Left lung (tissue), 10 donors: Measurements from ENCODE around the gene SWI5. TPM values are rescaled to one million over a fixed set of nuclear protein-coding genes. Genes with fewer than 3 reads are reported as not detected.

ENCODE experiments used
- ATAC-seq: fragments of 200-7000 bp; cut with Tn5 transposase; one replicate; pipeline ENCODE4 v1.9.1; 2020; ENCODE audit warnings: moderate library complexity
- DNase-seq, 4 donors: peaks; one replicate each; pipeline ENCODE4 v3.0.0-alpha.2; 2013 to 2020
- H3K27ac ChIP-seq, 2 donors: fragments of 200-600 bp; sonication (generic) in 1 of 2; one replicate each; pipeline versions ENCODE4 v1.5.0 to v1.8.0; 2020 to 2021
- H3K27me3 ChIP-seq, 2 donors: fragments of 200-600 bp; sonication (generic) in 1 of 2; one replicate each; pipeline versions ENCODE4 v1.5.0 to v1.8.0; 2020 to 2021
- H3K36me3 ChIP-seq, 2 donors: fragments of 200-600 bp; sonication (generic) in 1 of 2; one replicate each; pipeline versions ENCODE4 v1.5.0 to v1.8.0; 2020 to 2021
- H3K4me1 ChIP-seq, 2 donors: fragments of 200-600 bp; one replicate each; pipeline ENCODE4 v1.8.0; 2021
- H3K4me3 ChIP-seq, 2 donors: fragments of 200-600 bp; sonication (generic) in 1 of 2; one replicate each; pipeline versions ENCODE4 v1.5.0 to v1.8.0; 2020 to 2021; ENCODE audit warnings: mild to moderate bottlenecking in 1 of 2
- H3K9me3 ChIP-seq, 2 donors: fragments of 200-600 bp; sonication (generic) in 1 of 2; one replicate each; pipeline versions ENCODE4 v1.5.0 to v1.8.0; 2020 to 2021
- intact Hi-C, 2 donors: fragments of 100-400 bp; cut with DNase I; formaldehyde crosslinking; loops; one replicate each; pipeline versions ENCODE4 v1.11.2 to v1.14.2; 2022
- polyA plus RNA-seq, 6 donors: library from polyadenylated mRNA; unstranded; fragments of 120-200 nt; gene quantifications; one replicate each; pipeline ENCODE4 v1.2.1, GENCODE V29; 2013; ENCODE audit not compliant: insufficient read length in 6 of 6
- total RNA-seq, 2 donors: library from RNA; stranded (reverse); fragmentation: NEBNext Ultra II Directional; extraction: Animal tissue kit (Norgen Biotek cat#: 25700); gene quantifications; one replicate each; pipeline ENCODE4 v1.2.1, GENCODE V29; 2021
- TF ChIP-seq, protein P1 (sequence below), 2 donors: fragments of 200-600 bp; sonication (generic) in 1 of 2; IDR thresholded peaks; one replicate each; pipeline versions ENCODE4 v1.5.0 to v1.8.0; 2021; ENCODE audit warnings: antibody characterized with exemption in 2 of 2
- donor health status: DM: no; HTN: yes; CAD: no.
- donor health status: DM: no; HTN: no; CAD: no.

Gene SWI5
- total and polyA plus RNA-seq, 8 donors, result 16.2 to 36.9 (median 31.7) TPM

DNA sequence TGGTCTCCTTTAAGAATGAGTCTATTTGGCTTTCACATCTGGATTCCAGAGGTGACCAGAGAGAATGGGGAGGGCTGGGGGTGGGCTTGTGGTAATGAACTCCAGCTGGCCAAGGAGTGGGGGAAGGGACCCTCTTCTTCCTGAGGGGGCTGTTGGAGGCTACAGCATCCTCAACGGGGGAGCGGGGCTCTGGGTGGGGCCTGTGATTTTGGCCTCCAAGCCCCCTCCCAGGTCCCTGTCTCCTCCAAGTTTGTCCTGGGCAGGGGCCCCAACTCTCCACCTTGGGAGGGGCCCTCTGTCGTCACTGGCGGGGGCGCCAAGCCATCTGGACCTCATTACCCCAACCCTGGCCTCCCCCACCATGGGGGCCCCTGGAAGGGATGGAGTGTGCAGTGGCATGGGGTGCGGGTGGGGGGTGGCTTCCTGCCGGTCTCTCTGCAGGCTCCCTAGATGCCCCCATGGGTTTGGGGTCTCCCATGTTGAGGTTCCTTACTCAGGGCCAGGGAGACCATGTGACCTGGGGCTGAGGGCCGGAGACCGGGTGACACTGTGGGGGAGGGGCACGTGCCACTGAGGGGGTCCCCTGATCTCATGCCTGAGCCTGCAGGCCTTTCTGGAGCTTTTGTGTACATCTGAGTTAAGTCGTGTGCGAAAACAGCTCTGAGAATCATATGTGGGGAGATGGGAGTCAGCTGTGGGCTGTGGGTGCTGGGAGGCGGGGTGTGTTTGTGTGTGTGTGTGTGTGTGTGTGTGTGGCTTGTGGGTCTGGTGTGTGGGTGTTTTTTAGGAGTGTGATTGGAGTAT is 32.7 kb upstream of the SWI5 start:
- H3K27ac ChIP-seq, result peak overlapping the region in 1 of 2 donors; percentile 72
- peak in 2 of 4 donors; percentile 66 to 71 for DNase-seq
- H3K27me3 ChIP-seq, result peaks cover 0 to 9% of the 10 kb centered on the region in 2 donors
- H3K4me1 ChIP-seq, result peaks cover 11 to 19% of the 10 kb centered on the region in 2 donors
- H3K9me3 ChIP-seq, result no peaks in the 10 kb centered on the region
- peak; percentile 20 for ATAC-seq
- no peak overlapping the region for H3K4me3 ChIP-seq
- H3K36me3 ChIP-seq, result no peaks in the 10 kb centered on the region
- intact Hi-C loops, result no loop called here
- TF ChIP-seq, protein P1, sequence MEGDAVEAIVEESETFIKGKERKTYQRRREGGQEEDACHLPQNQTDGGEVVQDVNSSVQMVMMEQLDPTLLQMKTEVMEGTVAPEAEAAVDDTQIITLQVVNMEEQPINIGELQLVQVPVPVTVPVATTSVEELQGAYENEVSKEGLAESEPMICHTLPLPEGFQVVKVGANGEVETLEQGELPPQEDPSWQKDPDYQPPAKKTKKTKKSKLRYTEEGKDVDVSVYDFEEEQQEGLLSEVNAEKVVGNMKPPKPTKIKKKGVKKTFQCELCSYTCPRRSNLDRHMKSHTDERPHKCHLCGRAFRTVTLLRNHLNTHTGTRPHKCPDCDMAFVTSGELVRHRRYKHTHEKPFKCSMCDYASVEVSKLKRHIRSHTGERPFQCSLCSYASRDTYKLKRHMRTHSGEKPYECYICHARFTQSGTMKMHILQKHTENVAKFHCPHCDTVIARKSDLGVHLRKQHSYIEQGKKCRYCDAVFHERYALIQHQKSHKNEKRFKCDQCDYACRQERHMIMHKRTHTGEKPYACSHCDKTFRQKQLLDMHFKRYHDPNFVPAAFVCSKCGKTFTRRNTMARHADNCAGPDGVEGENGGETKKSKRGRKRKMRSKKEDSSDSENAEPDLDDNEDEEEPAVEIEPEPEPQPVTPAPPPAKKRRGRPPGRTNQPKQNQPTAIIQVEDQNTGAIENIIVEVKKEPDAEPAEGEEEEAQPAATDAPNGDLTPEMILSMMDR (IDR thresholded peaks at IDR 0.05), result no peak

DNA sequence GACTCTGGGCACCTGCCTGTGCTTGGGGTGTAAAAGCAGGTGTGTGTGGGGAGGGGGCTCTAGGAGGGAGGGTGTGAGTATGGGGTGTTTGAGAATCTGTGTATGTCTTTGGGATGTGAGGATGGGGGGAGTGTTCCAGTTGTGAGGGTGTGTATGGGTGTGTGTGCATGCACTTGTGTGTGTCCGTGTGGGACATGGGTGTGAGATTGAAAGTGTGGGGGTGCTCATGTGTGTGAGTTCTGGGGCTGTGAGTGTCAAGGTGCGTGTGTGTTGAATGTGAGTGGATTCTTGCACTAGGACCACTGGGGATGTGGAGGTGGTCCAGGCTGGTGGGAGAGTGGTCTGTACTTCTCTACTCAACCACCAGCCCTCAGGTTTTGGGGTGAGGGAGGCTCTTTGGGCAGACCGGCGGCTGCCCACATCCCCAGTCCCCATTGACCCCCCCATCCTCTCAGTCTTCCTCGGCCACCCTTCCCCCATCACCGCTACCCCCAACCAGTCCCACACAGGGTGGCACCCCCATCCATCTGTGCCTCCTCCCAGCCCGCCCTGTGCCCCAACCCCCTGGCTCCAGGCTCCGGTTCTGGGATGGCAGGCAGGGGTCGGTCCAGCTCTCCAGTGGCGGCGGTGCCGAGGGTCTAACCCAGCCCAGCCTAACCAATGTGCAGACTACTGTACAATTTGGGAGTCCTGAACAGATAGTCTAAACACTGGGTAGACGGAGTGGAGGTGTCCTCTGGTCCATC is 31.8 kb upstream of the SWI5 start:
- H3K9me3 ChIP-seq, result no peaks in the 10 kb centered on the region
- H3K4me1 ChIP-seq, result peaks cover 11 to 19% of the 10 kb centered on the region in 2 donors
- TF ChIP-seq, protein P1 (IDR thresholded peaks at IDR 0.05), result no peak
- peak overlapping the region; percentile 16 to 22 for H3K4me3 ChIP-seq
- H3K27me3 ChIP-seq, result peaks cover 0 to 9% of the 10 kb centered on the region in 2 donors
- ATAC-seq (peak; percentile 3), DNase-seq (peak in 1 of 4 donors; percentile 17)
- H3K27ac ChIP-seq, result peak overlapping the region in 1 of 2 donors; percentile 78
- H3K36me3 ChIP-seq, result no peaks in the 10 kb centered on the region
- intact Hi-C loops, result no loop called here

DNA sequence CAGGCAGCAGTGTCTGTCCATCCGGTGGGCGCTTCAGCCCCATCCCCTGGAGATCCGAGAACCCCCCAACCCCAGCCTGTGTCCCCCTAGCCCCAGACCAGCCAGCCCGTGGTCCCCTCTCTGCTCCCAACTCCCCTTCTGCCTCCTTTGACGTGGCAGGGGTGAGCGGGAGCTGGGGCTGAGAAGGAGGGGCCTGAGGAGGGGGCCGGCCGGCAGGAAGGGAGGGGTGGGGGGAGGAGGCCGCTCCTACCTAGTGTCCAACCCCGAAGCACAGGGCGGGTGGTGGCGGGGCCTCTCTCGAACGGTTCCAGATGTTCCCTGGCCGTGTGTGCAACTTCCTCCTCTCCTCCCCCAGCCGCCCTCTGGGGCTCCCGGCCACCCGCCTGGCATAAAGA is 31.2 kb upstream of the SWI5 start:
- ATAC-seq (peak; percentile 67), DNase-seq (peak; percentile 84 to 96 (median 90))
- TF ChIP-seq, protein P1 (IDR thresholded peaks at IDR 0.05), result no peak
- no peaks in the 10 kb centered on the region for H3K9me3 ChIP-seq
- H3K36me3 ChIP-seq, result no peaks in the 10 kb centered on the region
- intact Hi-C loops, result no loop called here
- H3K27ac ChIP-seq, result peak overlapping the region in 1 of 2 donors; percentile 78
- peaks cover 0 to 9% of the 10 kb centered on the region in 2 donors for H3K27me3 ChIP-seq
- H3K4me3 ChIP-seq, result peak overlapping the region; percentile 16 to 22
- peaks cover 11 to 21% of the 10 kb centered on the region in 2 donors for H3K4me1 ChIP-seq

DNA sequence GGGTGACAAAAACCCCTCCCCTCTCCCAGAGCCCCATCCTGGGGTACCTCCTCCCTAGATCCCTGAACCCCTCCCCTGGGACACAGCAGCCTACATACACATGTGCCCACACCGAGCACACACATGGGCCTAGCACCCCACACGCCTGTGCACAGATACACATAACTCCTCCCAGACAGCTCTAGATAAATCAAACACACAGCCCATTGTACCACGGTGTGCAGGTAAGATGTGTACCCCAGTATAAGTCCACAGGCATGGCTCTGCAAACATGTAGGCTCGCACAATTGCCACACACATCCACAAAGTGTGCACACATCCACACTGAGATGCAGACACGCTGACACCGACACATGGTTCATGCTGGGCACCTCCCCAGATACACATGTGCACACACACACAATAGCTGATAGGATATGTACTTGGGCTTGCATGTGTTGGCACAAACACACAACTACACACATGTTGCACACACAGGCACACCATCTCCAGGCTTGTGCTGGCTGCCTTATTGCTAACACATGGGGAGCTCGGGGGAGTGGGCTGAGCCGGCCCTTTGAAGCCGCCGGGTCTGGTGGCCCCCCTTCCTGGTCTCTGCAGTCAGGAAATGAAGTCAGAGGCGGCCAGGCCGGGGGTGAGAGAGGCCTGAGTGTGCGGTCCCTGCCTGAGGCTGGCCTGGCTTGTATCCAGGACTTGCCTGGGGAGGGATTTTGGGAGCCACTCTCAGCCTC is 30.5 kb upstream of the SWI5 start:
- Histone ChIP-seq H3K27me3 (peaks cover 0 to 10% of the 10 kb centered on the region in 2 donors), H3K4me3 (no peak overlapping the region), H3K36me3 (no peaks in the 10 kb centered on the region), H3K4me1 (peaks cover 11 to 28% of the 10 kb centered on the region in 2 donors), H3K9me3 (no peaks in the 10 kb centered on the region), H3K27ac (peak overlapping the region in 1 of 2 donors; percentile 59)
- intact Hi-C loops, result no loop called here
- ATAC-seq (no peak), DNase-seq (peak in 3 of 4 donors; percentile 55 to 88 (median 63))
- TF ChIP-seq, protein P1 (IDR thresholded peaks at IDR 0.05), result no peak
